Stimulated activated naive B cell treated with anti-CD40 and anti-IgM and Interleukin-4, amounts not matched to agents 10 μg/mL and 1 μg/mL and 100 μg/mL, for 72 hours (primary cell): ENCODE data around the gene CSRP2.

Experiments used
- ATAC-seq, 2 donors: fragments of 150-1000 bp; cut with Tn5 transposase; replicated peaks; 2 replicates each; pipeline ENCODE4 v1.10.0; 2021; ENCODE audit warnings: moderate library complexity in 1 of 2
- DNase-seq: peaks from one replicate; pipeline ENCODE4 v3.0.0; 2021
- H3K27ac Mint-ChIP-seq: one replicate; pipeline ENCODE4 v1.8.0; 2022; ENCODE audit warnings: mild to moderate bottlenecking, mixed read lengths
- H3K27me3 Mint-ChIP-seq, 2 donors: one replicate each; pipeline ENCODE4 v1.8.0; 2022; ENCODE audit warnings: mixed read lengths in 2 of 2
- H3K36me3 Mint-ChIP-seq, 2 donors: one replicate each; pipeline ENCODE4 v1.8.0; 2022; ENCODE audit warnings: mixed read lengths in 2 of 2, mild to moderate bottlenecking in 1 of 2
- H3K4me1 Mint-ChIP-seq, 2 donors: one replicate each; pipeline ENCODE4 v1.8.0; 2022; ENCODE audit warnings: mixed read lengths in 2 of 2, mild to moderate bottlenecking in 1 of 2
- H3K4me3 Mint-ChIP-seq, 2 donors: one replicate each; pipeline ENCODE4 v1.8.0; 2022; ENCODE audit warnings: mild to moderate bottlenecking in 2 of 2, mixed read lengths in 2 of 2, moderate library complexity in 1 of 2
- H3K9me3 Mint-ChIP-seq, 2 donors: one replicate each; pipeline ENCODE4 v1.8.0; 2022; ENCODE audit warnings: mixed read lengths in 2 of 2, mild to moderate bottlenecking in 1 of 2

Gene CSRP2

DNA sequence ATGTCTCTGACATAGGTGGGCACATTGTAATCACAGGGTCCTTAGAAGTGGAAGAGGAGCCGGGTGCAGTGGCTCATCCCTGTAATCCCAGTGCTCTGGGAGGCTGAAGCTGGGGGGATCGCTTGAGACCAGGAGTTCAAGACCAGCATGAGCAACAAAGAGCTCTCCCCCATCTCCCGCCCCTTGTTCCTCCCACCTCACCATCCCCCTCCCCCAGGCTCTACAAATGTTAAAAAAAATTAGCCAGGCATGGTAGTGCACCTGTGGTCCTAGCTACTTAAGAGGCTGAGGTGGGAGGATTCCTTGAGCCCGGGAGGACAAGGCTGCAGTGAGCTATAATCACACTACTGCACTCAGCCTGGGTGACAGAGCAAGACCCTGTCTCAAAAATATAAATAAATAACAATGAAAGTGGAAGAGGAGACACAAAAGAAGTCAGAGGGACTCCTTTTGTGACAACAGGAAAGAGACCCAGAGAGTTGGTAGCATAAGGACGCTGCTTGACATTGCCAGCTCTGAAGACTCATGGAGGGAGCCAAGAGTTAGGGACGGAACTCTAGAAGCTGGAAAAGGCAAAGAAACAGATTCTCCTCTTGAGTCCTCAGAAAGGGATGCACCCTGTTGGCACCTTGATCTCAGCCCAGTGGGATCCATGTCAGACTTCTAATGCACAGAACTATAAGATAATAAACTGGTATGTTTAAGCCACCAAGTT, 29.6 kb upstream of the CSRP2 start:
- Mint-ChIP-seq H3K9me3 (no peaks in the 10 kb centered on the region), H3K36me3 (no peaks in the 10 kb centered on the region), H3K27ac (no peak overlapping the region), H3K4me1 (no peaks in the 10 kb centered on the region), H3K4me3 (no peak overlapping the region), H3K27me3 (peaks cover 0 to 7% of the 10 kb centered on the region in 2 donors)
- DNase-seq (no peak), ATAC-seq (no peak)

DNA sequence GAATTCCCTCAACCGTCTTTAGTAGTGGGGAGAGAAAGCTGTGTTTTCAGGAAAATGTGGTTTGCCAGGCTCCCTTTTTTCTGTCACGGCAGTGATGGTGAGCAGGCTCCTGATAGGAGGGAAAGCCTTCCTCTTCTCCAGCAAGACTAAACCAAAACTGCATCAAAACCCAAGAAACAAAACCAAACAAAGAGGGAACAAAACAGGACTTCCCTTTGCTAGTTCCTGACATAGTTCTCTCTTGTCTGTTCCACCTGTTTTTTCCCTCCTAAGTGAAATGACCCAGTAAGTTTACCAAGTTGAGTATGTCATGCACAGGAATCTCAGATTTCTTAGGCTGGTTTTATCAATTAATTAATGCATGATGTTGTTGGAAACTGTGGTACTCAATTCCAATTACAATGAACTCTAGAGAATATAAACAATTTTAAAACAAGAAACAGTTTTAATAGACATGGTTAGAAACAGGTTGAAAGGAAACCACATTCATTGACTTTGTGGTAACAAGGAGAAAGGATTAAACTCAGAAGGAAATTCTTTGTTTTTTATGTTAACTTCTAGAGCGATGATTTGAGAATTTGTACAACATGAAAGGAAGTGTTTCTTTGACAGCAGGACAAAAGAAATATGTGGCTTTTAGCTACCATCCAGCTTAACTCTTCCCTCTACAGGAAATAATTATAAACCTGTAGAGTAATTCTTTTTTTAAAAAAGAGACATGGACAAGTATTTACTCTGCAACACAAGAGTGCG, 23.0 kb upstream of the CSRP2 start:
- Mint-ChIP-seq H3K9me3 (no peaks in the 10 kb centered on the region), H3K27ac (no peak overlapping the region), H3K4me1 (peaks cover 0 to 5% of the 10 kb centered on the region in 2 donors), H3K36me3 (no peaks in the 10 kb centered on the region), H3K4me3 (no peak overlapping the region), H3K27me3 (peaks cover 0 to 3% of the 10 kb centered on the region in 2 donors)
- no peak for DNase-seq
- no peak for ATAC-seq

DNA sequence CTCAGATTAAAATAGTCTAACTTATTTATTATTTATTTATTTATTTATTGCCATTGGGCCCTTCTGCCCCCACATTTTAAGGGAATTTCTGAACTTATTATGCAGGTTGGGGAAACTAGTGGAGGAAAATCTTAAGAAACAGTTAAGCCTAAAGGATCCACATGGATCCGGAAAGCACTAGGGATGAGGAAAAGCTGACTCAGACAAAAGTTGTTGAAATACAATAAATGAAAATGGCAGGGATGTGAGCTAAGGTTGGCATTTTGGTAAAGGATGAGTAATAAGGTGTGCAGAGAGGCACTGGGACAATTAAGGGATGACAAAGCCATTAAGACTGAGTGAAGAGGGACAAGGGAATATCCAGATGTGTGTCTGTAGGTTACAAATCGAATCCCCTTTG, 20.7 kb upstream of the CSRP2 start:
- Mint-ChIP-seq H3K9me3 (no peaks in the 10 kb centered on the region), H3K4me3 (no peak overlapping the region), H3K27ac (no peak overlapping the region), H3K27me3 (no peaks in the 10 kb centered on the region), H3K4me1 (peaks cover 0 to 5% of the 10 kb centered on the region in 2 donors), H3K36me3 (no peaks in the 10 kb centered on the region)
- DNase-seq, result no peak
- no peak for ATAC-seq

DNA sequence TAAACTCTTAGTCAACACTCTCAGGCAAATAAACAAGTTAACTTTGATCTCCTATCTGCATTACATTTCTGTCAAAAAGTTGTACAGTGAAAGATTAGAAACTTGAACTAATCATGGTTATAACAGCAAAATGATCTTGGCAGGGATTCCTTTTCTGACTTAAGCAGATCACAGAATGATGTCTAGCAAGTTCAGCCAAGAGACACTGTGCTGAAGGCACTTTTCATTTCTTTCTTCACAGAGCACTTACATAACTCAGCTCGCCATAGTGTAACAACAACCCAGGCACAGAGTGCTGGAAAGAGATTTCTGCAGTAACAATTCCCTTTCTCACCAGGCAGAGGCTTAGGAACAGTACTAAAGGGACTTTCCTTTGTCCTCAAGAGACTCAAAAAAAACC, 19.6 kb upstream of the CSRP2 start:
- DNase-seq, result no peak
- Mint-ChIP-seq H3K27ac (no peak overlapping the region), H3K36me3 (no peaks in the 10 kb centered on the region), H3K4me3 (no peak overlapping the region), H3K9me3 (no peaks in the 10 kb centered on the region), H3K27me3 (no peaks in the 10 kb centered on the region), H3K4me1 (peaks cover 0 to 5% of the 10 kb centered on the region in 2 donors)
- ATAC-seq, result no peak

DNA sequence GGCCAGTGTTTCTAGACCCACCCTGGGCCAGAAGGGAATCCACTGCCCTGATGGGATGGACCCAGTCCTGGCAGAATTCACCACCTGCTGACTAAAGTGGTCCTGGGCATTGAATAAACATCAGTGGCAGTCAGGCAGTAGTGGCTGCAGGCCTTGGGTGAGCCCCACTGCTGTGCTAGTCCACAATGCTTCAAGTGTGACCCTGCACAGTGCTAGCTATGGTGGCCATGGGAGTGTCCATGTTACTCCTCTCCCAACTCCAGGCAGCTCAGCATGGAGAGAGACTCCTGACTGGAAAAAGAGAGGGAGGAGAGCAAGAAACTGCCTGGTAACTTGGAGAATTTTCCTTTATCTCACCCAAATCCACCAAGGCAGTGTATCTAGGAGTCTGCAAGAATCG, 17.5 kb upstream of the CSRP2 start:
- H3K4me3 Mint-ChIP-seq, result no peak overlapping the region
- H3K9me3 Mint-ChIP-seq, result no peaks in the 10 kb centered on the region
- DNase-seq (no peak), ATAC-seq (no peak)
- no peaks in the 10 kb centered on the region for H3K4me1 Mint-ChIP-seq
- no peaks in the 10 kb centered on the region for H3K27me3 Mint-ChIP-seq
- H3K36me3 Mint-ChIP-seq, result no peaks in the 10 kb centered on the region
- no peak overlapping the region for H3K27ac Mint-ChIP-seq

DNA sequence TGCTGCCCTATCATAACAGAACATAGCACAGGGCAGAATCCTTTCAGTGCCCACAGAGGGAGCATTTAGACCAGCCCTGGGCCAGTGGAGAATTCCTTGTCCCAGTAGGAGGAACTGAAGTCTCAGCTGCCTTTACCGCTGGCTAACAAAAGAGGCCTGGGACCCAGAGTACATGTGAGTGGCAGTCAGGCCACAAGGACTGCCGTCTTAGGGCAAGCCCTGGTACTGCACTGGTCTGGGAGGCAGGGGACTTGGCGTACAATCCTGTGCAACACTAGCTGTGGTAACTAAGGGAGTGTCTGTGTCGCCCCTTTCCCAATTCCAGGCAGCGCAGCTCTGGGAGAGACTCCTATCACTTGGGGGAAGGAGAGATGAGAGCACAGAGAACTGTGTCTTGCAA, 17.0 kb upstream of the CSRP2 start:
- Mint-ChIP-seq H3K27me3 (no peaks in the 10 kb centered on the region), H3K9me3 (no peaks in the 10 kb centered on the region), H3K27ac (no peak overlapping the region), H3K36me3 (no peaks in the 10 kb centered on the region), H3K4me1 (no peaks in the 10 kb centered on the region), H3K4me3 (no peak overlapping the region)
- ATAC-seq, result peak in 1 of 2 donors; percentile 38
- DNase-seq, result no peak

DNA sequence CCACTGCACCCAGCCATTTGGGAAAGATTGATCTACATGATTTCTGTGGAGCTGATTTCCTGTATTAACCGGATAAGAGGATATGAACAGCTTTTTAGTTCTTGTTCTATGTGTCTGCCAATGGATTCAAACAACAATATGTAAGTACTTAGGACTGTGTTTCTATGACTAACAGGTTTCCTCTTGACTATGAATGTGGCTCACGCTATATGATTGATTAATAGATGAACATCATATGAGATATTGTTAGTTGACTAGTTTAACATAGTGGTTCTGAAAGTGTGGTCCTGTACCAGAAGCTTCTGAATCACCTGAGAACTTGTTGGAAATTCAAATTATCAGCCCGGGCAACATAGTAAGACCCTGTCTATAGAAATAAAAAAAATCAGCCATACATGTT, 12.8 kb upstream of the CSRP2 start:
- DNase-seq, result no peak
- H3K27me3 Mint-ChIP-seq, result peaks cover 11 to 14% of the 10 kb centered on the region in 2 donors
- no peaks in the 10 kb centered on the region for H3K4me1 Mint-ChIP-seq
- H3K9me3 Mint-ChIP-seq, result no peaks in the 10 kb centered on the region
- H3K36me3 Mint-ChIP-seq, result no peaks in the 10 kb centered on the region
- H3K27ac Mint-ChIP-seq, result no peak overlapping the region
- ATAC-seq, result no peak
- no peak overlapping the region for H3K4me3 Mint-ChIP-seq

DNA sequence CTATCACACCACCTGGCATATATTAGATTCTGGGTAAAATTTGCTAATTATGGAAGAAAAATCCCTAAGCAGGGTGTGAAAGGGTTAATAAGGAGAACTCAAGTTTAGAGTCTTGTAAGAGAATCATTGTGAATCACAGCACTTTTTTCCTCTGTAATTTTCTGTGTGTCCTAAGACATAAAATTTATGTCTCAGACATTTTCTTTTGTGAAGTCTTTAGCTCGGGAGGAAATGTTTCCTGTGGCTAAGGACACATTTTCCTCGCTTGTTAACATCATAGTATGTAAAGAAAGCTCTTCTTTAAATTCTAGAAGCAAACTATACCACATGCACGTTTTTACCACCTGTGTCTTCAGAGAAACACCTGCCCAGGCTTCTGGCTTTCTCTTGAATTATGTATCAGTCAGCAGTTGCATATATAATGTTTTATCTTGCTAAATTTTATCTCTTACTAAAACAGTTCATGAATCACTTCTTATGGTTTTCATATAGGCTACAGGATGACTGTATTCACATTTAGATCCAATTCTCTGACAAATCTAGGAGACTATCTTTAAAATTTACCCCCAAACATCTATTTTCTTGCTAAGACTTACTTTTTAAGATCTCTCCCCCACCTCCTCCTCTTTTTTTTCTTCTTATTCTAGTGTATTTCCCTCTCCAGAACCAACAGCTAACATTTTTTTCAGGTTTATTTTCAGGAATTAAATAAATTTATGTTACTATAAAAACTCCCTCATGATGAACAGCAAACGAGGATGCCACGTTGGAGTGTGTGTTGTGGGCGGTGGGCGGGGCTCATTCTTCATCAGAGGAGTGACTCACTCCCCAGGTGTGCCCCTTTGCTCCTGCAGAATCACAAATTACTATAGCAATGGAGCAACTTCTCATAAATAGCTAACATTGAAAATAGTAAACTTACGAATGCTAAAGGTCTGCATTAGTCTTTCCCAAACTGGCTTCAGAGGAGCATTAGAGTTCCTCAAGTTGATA, 11.6 kb upstream of the CSRP2 start:
- H3K27me3 Mint-ChIP-seq, result peaks cover 11 to 14% of the 10 kb centered on the region in 2 donors
- H3K4me3 Mint-ChIP-seq, result no peak overlapping the region
- H3K4me1 Mint-ChIP-seq, result no peaks in the 10 kb centered on the region
- no peaks in the 10 kb centered on the region for H3K36me3 Mint-ChIP-seq
- ATAC-seq (no peak), DNase-seq (no peak)
- no peaks in the 10 kb centered on the region for H3K9me3 Mint-ChIP-seq
- H3K27ac Mint-ChIP-seq, result no peak overlapping the region

DNA sequence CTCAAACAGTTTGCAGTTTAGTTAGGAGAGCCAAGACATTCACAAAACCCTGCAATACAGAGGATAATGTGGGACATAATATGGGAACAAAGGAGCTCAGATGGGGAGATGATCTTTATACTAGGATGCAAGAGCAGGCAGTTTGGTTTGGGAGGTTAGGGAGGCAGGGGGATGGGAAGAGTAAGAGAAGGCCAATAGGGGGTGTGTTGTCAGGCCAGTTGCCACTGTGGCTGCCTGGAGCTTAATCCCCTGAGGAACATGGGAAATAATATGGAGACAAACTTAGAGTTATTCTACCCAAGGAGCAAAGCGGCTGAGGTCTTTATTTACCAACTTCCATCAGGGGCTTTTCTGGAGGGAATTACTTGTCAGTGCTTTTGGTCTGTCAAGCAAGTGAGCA, 10.0 kb upstream of the CSRP2 start:
- H3K4me3 Mint-ChIP-seq, result no peak overlapping the region
- H3K9me3 Mint-ChIP-seq, result no peaks in the 10 kb centered on the region
- H3K27me3 Mint-ChIP-seq, result peaks cover 11 to 14% of the 10 kb centered on the region in 2 donors
- ATAC-seq (no peak), DNase-seq (no peak)
- no peaks in the 10 kb centered on the region for H3K4me1 Mint-ChIP-seq
- H3K27ac Mint-ChIP-seq, result no peak overlapping the region
- no peaks in the 10 kb centered on the region for H3K36me3 Mint-ChIP-seq

DNA sequence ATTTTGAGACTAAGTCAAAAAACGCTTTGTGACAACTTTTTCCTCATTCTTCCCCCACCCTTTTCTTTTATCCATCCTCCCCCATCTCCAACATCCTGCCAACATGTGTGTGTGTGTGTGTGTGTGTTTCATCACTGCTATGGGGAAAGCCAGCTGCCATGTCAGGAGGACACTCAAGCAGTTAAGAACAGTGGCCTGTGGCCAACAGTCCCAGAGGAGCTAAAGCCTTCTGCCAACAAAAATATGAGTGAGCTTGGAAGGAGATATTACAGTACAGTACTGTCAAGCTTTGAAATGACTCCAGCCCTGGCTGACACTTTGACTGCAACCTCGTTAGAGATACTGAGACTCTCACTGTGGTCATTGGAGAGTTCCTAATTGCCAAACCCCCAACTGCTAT, 5.0 kb upstream of the CSRP2 start:
- peaks cover 20 to 21% of the 10 kb centered on the region in 2 donors for H3K27me3 Mint-ChIP-seq
- ATAC-seq, result no peak
- no peak overlapping the region for H3K27ac Mint-ChIP-seq
- no peaks in the 10 kb centered on the region for H3K36me3 Mint-ChIP-seq
- peaks cover 3 to 5% of the 10 kb centered on the region in 2 donors for H3K4me1 Mint-ChIP-seq
- H3K4me3 Mint-ChIP-seq, result no peak overlapping the region
- DNase-seq, result no peak
- no peaks in the 10 kb centered on the region for H3K9me3 Mint-ChIP-seq

DNA sequence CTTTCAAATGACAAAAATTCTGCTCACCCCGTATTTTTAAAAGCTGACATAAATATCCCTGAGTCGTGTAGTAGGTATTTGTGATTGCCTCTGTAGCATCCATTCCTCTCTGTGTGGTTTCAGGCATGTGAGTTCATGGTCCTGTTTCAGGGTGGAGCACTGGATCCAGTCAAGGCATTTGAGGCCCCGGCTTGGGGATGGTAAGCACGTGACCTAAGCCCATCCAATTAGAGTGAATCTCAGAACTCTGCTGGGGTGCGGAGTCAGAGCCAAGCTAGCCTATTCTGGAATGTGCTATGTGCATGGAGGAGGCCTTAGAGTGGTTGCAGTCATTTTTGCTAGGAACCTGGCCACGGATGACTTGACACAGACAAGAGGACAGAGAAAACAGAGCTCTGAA, 4.3 kb upstream of the CSRP2 start:
- no peak overlapping the region for H3K27ac Mint-ChIP-seq
- ATAC-seq, result no peak
- H3K4me3 Mint-ChIP-seq, result no peak overlapping the region
- peaks cover 0 to 2% of the 10 kb centered on the region in 2 donors for H3K36me3 Mint-ChIP-seq
- DNase-seq, result no peak
- H3K27me3 Mint-ChIP-seq, result peaks cover 21 to 23% of the 10 kb centered on the region in 2 donors
- peaks cover 6 to 11% of the 10 kb centered on the region in 2 donors for H3K4me1 Mint-ChIP-seq
- H3K9me3 Mint-ChIP-seq, result no peaks in the 10 kb centered on the region

DNA sequence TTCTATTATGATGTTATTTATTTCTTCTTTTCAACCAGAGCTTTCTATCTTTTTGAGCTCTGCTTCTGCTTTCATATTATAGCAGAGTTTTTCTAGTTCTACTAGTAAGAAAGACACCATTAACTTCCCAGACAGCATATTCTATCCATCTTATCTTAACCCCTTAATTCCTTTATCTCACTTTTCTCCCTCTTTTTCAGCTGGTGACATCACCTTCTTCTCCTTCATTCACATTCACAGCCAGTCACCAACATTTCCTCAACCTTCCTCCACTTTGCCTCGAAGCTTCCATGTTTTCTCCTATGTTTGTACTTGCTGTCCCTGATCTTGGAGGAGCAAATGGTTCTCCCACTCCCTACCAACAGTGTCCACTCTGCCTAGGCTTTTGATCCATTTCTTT, 3.5 kb upstream of the CSRP2 start:
- Mint-ChIP-seq H3K36me3 (peaks cover 0 to 2% of the 10 kb centered on the region in 2 donors), H3K27me3 (peaks cover 25 to 27% of the 10 kb centered on the region in 2 donors), H3K4me3 (no peak overlapping the region), H3K27ac (no peak overlapping the region), H3K4me1 (peaks cover 6 to 11% of the 10 kb centered on the region in 2 donors), H3K9me3 (no peaks in the 10 kb centered on the region)
- DNase-seq, result no peak
- no peak for ATAC-seq

DNA sequence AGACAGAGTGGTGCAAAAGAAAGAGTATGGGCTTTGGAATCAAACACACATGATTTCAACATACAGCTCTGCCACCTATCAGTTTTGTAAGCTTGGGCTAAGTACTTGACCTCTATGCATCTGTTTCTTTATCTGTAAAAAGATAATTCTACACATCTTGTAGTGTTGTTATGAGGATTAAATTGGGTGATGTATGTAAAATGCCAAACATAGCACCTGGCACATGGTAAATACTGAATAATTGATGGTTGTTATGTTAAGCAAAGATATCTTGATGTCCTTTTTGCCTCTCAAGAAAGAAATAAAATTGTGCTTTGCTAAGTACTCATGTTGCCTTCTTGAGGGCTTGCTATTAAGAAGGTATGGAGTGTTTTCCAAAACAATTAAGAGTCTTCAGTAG, 2.3 kb upstream of the CSRP2 start:
- peaks cover 0 to 2% of the 10 kb centered on the region in 2 donors for H3K36me3 Mint-ChIP-seq
- H3K27me3 Mint-ChIP-seq, result peaks cover 28 to 33% of the 10 kb centered on the region in 2 donors

DNA sequence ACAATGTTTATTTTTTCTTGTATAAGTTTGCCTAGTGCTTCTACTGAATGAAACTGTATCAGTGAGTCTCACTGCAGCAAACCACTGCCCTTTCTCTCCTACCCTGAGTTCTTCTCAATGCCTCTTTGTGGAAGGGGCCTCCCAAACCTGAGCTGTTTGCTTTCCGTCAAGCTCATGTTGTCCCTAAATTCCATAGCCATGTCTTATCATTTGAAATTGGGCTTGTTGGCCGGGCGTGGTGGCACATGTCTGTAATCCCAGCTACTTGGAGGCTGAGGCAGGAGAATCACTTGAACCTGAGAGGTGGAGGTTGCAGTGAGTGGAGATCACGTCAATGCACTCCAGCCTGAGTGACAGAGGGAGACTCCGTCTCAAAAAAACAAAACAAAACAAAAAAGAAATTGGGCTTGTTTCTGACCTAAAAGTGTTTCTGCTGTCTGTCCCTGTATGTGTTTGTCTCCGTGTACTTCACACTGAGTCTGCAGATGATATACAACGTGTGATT, 1.8 kb upstream of the CSRP2 start:
- DNase-seq (no peak), ATAC-seq (no peak)
- no peak overlapping the region for H3K4me3 Mint-ChIP-seq
- peaks cover 6 to 11% of the 10 kb centered on the region in 2 donors for H3K4me1 Mint-ChIP-seq
- peaks cover 0 to 2% of the 10 kb centered on the region in 2 donors for H3K36me3 Mint-ChIP-seq
- no peak overlapping the region for H3K27ac Mint-ChIP-seq
- H3K9me3 Mint-ChIP-seq, result no peaks in the 10 kb centered on the region
- peaks cover 28 to 33% of the 10 kb centered on the region in 2 donors for H3K27me3 Mint-ChIP-seq

More for the DNA sequence above, 2.3 kb upstream of the CSRP2 start:
- DNase-seq (no peak), ATAC-seq (no peak)
- Mint-ChIP-seq H3K9me3 (no peaks in the 10 kb centered on the region), H3K4me1 (peaks cover 6 to 11% of the 10 kb centered on the region in 2 donors), H3K4me3 (no peak overlapping the region), H3K27ac (no peak overlapping the region)
